IMR-90 (cell line): ENCODE results near the gene ATP5F1C. TPM values are rescaled to one million over a fixed set of nuclear protein-coding genes. Genes with fewer than 3 reads are reported as not detected.

Source experiments
- ATAC-seq: fragments of 200-7000 bp; cut with Tn5 transposase; 2 replicates; pipeline ENCODE4 v1.9.1; 2020; ENCODE audit warnings: low read depth, mild to moderate bottlenecking, moderate library complexity
- BruUV-seq: library from RNA; stranded (reverse); fragments of 400-500 nt; replicated peaks from 2 replicates; lab custom pipeline; 2021; lab: Mats Ljungman, UMichigan
- CTCF ChIA-PET: fragments of 300-600 bp; formaldehyde crosslinking; extraction: SDS; loops from one replicate; lab custom pipeline; 2021; ENCODE audit warnings: antibody characterized with exemption; lab: Yijun Ruan, JAX
- POLR2A ChIA-PET: fragments of 300-600 bp; sonication (Branson Sonifier 250); formaldehyde crosslinking; loops from one replicate; lab custom pipeline; 2022; ENCODE audit warnings: antibody characterized with exemption; ENCODE audit not compliant: unreplicated experiment; lab: Charles Lee
- DNase-seq: peaks from one replicate; pipeline ENCODE4 v3.0.0; 2013
- H2AFZ ChIP-seq: replicated peaks from 2 replicates; pipeline ENCODE3; 2013; ENCODE audit warnings: low read length, mild to moderate bottlenecking; ENCODE audit not compliant: poor library complexity
- H2AK5ac ChIP-seq: 2 replicates; pipeline ENCODE4 v1.6.1; 2013; ENCODE audit warnings: low read depth, low read length, inconsistent platforms
- H2AK9ac ChIP-seq: replicated peaks from 2 replicates; pipeline ENCODE3; 2013; ENCODE audit warnings: mild to moderate bottlenecking, low read depth, low read length, moderate library complexity; ENCODE audit not compliant: poor library complexity
- H2BK120ac ChIP-seq: 2 replicates; pipeline ENCODE4 v1.6.1; 2013; ENCODE audit warnings: low read depth, low read length, inconsistent platforms
- H2BK15ac ChIP-seq: 3 replicates; pipeline ENCODE4 v1.6.1; 2013; ENCODE audit warnings: low read depth, low read length, inconsistent platforms
- H2BK20ac ChIP-seq: 2 replicates; pipeline ENCODE4 v1.6.1; 2013; ENCODE audit warnings: low read depth, mild to moderate bottlenecking, inconsistent platforms, low read length, moderate library complexity
- H2BK5ac ChIP-seq: 2 replicates; pipeline ENCODE4 v1.6.1; 2013; ENCODE audit warnings: mild to moderate bottlenecking, low read depth, low read length, inconsistent platforms; ENCODE audit not compliant: poor library complexity, severe bottlenecking
- H3K14ac ChIP-seq: replicated peaks from 2 replicates; pipeline ENCODE4 v1.6.1; 2013; ENCODE audit warnings: low read depth, low read length, inconsistent platforms
- H3K18ac ChIP-seq: 2 replicates; pipeline ENCODE4 v1.6.1; 2013; ENCODE audit warnings: low read depth, low read length, control low read depth
- H3K23ac ChIP-seq: 2 replicates; pipeline ENCODE4 v1.6.1; 2013; ENCODE audit warnings: low read depth, low read length, inconsistent platforms
- H3K27ac ChIP-seq: 2 replicates; pipeline ENCODE4 v1.5.1; 2013; ENCODE audit warnings: mild to moderate bottlenecking, control low read depth, low read length; ENCODE audit not compliant: insufficient read depth
- H3K27me3 ChIP-seq: 2 replicates; pipeline ENCODE4 v1.6.1; 2013; ENCODE audit warnings: low read length; ENCODE audit not compliant: control insufficient read depth, insufficient read depth
- H3K36me3 ChIP-seq: 2 replicates; pipeline ENCODE4 v1.6.1; 2013; ENCODE audit warnings: low read length, mixed read lengths; ENCODE audit not compliant: control insufficient read depth, insufficient read depth
- H3K4ac ChIP-seq: 2 replicates; pipeline ENCODE4 v1.6.1; 2013; ENCODE audit warnings: low read depth, low read length, inconsistent platforms
- H3K4me1 ChIP-seq: 2 replicates; pipeline ENCODE4 v1.6.1; 2013; ENCODE audit warnings: low read length, mixed read lengths; ENCODE audit not compliant: control insufficient read depth, insufficient read depth
- H3K4me2 ChIP-seq: 2 replicates; pipeline ENCODE4 v1.6.1; 2013; ENCODE audit warnings: low read depth, mild to moderate bottlenecking, control low read depth, low read length, moderate library complexity
- H3K4me3 ChIP-seq: 2 replicates; pipeline ENCODE4 v1.5.1; 2013; ENCODE audit warnings: low read depth, mild to moderate bottlenecking, control low read depth, low read length, moderate library complexity; ENCODE audit not compliant: insufficient read depth
- H3K56ac ChIP-seq: 2 replicates; pipeline ENCODE4 v1.6.1; 2013; ENCODE audit warnings: low read length, inconsistent platforms; ENCODE audit not compliant: insufficient read depth; ENCODE audit errors: extremely low read depth
- H3K79me1 ChIP-seq, 2 experiments: 2 replicates each; pipeline ENCODE4 v1.6.1; 2013; ENCODE audit warnings: low read length in 2 of 2, inconsistent platforms in 1 of 2, low read depth in 1 of 2
- H3K9ac ChIP-seq: 2 replicates; pipeline ENCODE4 v1.6.1; 2013; ENCODE audit warnings: low read depth, low read length, control low read depth
- H3K9me1 ChIP-seq: 2 replicates; pipeline ENCODE4 v1.6.1; 2013; ENCODE audit warnings: low read length, inconsistent platforms; ENCODE audit not compliant: insufficient read depth
- H3K9me3 ChIP-seq: 2 replicates; pipeline ENCODE4 v1.6.1; 2013; ENCODE audit warnings: low read length; ENCODE audit not compliant: control insufficient read depth, insufficient read depth
- H4K20me1 ChIP-seq: 2 replicates; pipeline ENCODE4 v1.6.1; 2013; ENCODE audit warnings: low read length, inconsistent platforms; ENCODE audit not compliant: insufficient read depth
- H4K5ac ChIP-seq: 2 replicates; pipeline ENCODE4 v1.6.1; 2013; ENCODE audit warnings: mild to moderate bottlenecking, low read depth, low read length, control low read depth
- H4K8ac ChIP-seq, 2 experiments: 2 replicates each; pipeline ENCODE4 v1.6.1; 2013; ENCODE audit warnings: low read depth in 2 of 2, low read length in 2 of 2, control low read depth in 1 of 2, inconsistent platforms in 1 of 2
- H4K91ac ChIP-seq: 2 replicates; pipeline ENCODE4 v1.6.1; 2013; ENCODE audit warnings: low read depth, low read length, inconsistent platforms; ENCODE audit not compliant: insufficient read depth
- MAFK ChIP-seq: IDR thresholded peaks from 2 replicates; pipeline ENCODE4 v1.6.1; 2012; ENCODE audit warnings: low read depth, low read length, improper control_type of control experiment
- NFE2L2 ChIP-seq: fragments of 150-350 bp; IDR thresholded peaks from 2 replicates; pipeline ENCODE4 v1.6.1; 2016; ENCODE audit warnings: low read depth, mild to moderate bottlenecking, low read length
- WGBS, 2 experiments: methylation state at CpG; one replicate each; pipeline versions ENCODE4 v1.1.5 to v1.1.7; 2013; ENCODE audit warnings: missing lambda C conversion rate in 2 of 2; ENCODE audit not compliant: insufficient read length in 1 of 2; ENCODE audit errors: extremely low coverage in 2 of 2; 5-methylcytosine and 5-hydroxymethylcytosine counted together
- dilution Hi-C: fragments of 300-500 bp; cut with HindIII; formaldehyde crosslinking; loops from one replicate; pipeline ENCODE4 v1.14.3; 2018; ENCODE audit warnings: low sequenced_read_pairs; ENCODE audit not compliant: unreplicated experiment
- in situ Hi-C: fragments of 300-500 bp; cut with MboI; formaldehyde crosslinking; loops from 3 replicates; pipeline ENCODE4 v1.14.3; 2019; ENCODE audit warnings: low sequenced_read_pairs, inconsistent platforms, mixed read lengths
- intact Hi-C: fragments of 100-400 bp; cut with micrococcal nuclease; formaldehyde crosslinking; loops from 2 replicates; pipeline ENCODE4 v1.10.0; 2022
- polyA plus RNA-seq, 3 experiments: library from polyadenylated mRNA; depleted of rRNA; stranded (reverse); fragments of >200 nt; gene quantifications; 2 replicates each; pipeline ENCODE4 v1.2.3, GENCODE V29; 2012; ENCODE audit warnings: low replicate concordance in 1 of 3
- total RNA-seq: library from RNA; depleted of rRNA; stranded (reverse); fragments of >200 nt; gene quantifications from 2 replicates; pipeline ENCODE4 v1.2.3, GENCODE V29; 2012

The ATP5F1C gene
- total and polyA plus RNA-seq, 2 of the 4 experiments (the other 2 are of a cell fraction) = 357 to 367 TPM

DNA sequence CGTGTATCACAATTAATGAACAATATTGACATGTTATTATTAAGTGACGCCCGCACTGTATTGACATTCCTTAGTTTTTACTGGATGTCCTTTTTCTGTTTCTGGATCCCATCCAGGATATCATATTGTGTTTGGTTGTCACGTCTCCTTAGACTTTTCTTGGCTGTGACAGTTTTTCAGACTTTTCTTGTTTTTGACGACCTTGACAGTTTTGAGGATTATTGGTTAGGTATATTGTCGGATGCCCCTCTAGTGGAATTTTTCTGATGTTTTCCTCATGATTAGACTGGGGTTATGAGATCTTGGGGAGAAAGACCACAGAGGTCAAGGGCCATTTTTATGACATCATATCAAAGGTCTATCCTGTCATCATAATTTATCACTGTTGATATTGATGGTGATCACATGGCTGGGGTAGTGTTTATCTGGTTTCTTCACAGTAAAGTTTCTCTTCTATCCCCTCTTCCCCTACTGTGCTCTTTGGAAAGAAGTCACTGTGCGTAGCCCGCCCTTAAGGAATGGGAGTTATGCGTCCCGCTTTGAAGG, 41.4 kb downstream of the ATP5F1C start:
- H2AFZ ChIP-seq = no peak overlapping the region
- dilution Hi-C loops = no loop called here
- no peak overlapping the region for H3K18ac ChIP-seq
- in situ Hi-C loops = no loop called here
- POLR2A ChIA-PET = no interaction called here
- no peak overlapping the region for H3K4ac ChIP-seq
- peaks cover 12% of the 10 kb centered on the region for H3K9me1 ChIP-seq
- no peak overlapping the region for H4K91ac ChIP-seq
- no peak overlapping the region for H3K4me3 ChIP-seq
- no peak overlapping the region for H4K8ac ChIP-seq
- no peak overlapping the region for H2AK5ac ChIP-seq
- no peaks in the 10 kb centered on the region for H4K20me1 ChIP-seq
- H3K79me1 ChIP-seq = peaks cover 27 to 35% of the 10 kb centered on the region in 2 experiments
- intact Hi-C loops = no loop called here
- H3K9ac ChIP-seq = no peak overlapping the region
- H2BK5ac ChIP-seq = no peak overlapping the region
- no peak overlapping the region for H3K56ac ChIP-seq
- ATAC-seq (no peak), DNase-seq (no peak)
- no peak overlapping the region for H2BK15ac ChIP-seq
- no peak overlapping the region for H2AK9ac ChIP-seq
- H3K9me3 ChIP-seq = no peaks in the 10 kb centered on the region
- no peak overlapping the region for H3K23ac ChIP-seq
- H4K5ac ChIP-seq = no peak overlapping the region
- no peak overlapping the region for H3K14ac ChIP-seq
- H3K4me2 ChIP-seq = no peak overlapping the region
- 0 out of 2 replicates have a peak, but pooled peaks cover 2% of the 10 kb centered on the region for H3K4me1 ChIP-seq
- no TSS peak for BruUV-seq
- no peak overlapping the region for H2BK20ac ChIP-seq
- H3K27me3 ChIP-seq = no peaks in the 10 kb centered on the region
- no peak overlapping the region for H2BK120ac ChIP-seq
- H3K36me3 ChIP-seq = peaks cover 7% of the 10 kb centered on the region
- WGBS, 2 experiments = 100% methylated on average over 2 of the region's 10 CpGs; no CpG with 5 or more reads in 1 of the 2 experiments
- H3K27ac ChIP-seq = no peak overlapping the region
- peak; percentile 74 for TF ChIP-seq MAFK
- TF ChIP-seq NFE2L2 = no peak
- CTCF ChIA-PET = no interaction called here
